C4-2B (cell line): ENCODE measurements around the gene HKDC1.

Source experiments
- ZFX ChIP-seq: fragments of 450-650 bp; IDR thresholded peaks from 2 replicates; pipeline ENCODE4 v1.6.1; 2017
- TF ChIP-seq, protein P1 (sequence below): fragments of 450-650 bp; conservative IDR thresholded peaks from 2 replicates; pipeline ENCODE4 v1.5.1; 2017; ENCODE audit warnings: mild to moderate bottlenecking

DNA sequence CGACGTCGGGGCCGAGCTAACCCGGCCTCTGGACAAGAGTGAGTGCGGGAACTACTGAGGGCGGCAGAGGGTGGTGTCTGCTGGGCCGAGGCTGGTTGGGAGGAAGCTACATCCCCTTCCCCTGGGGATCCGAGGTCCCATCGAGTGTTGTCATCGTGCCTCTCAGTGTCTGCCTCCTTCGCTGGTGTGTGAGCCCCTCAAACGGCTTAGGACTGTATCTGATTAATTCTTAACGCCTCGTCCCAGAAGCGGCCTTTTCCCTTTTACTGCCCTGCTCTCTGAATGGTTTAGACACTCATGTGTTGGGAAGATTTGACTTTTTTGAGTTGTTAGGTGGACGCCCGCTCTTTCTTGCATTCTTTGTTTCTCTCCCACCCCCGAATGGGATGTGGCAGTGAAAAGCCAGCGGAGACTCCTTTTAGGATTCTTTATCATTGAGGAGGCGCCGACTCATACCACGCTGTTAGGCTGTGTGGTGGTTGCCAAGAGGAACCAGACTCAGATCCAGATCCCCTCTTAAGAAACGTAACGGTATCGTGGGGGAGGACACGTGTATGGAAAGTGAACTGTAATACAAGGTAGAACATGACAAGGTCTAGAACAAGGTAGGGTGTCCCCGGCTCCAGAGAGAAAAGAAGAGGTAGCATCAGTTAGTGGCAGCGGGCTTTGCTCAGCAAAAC lies 39.5 kb upstream of the HKDC1 start:
- TF ChIP-seq, protein P1, sequence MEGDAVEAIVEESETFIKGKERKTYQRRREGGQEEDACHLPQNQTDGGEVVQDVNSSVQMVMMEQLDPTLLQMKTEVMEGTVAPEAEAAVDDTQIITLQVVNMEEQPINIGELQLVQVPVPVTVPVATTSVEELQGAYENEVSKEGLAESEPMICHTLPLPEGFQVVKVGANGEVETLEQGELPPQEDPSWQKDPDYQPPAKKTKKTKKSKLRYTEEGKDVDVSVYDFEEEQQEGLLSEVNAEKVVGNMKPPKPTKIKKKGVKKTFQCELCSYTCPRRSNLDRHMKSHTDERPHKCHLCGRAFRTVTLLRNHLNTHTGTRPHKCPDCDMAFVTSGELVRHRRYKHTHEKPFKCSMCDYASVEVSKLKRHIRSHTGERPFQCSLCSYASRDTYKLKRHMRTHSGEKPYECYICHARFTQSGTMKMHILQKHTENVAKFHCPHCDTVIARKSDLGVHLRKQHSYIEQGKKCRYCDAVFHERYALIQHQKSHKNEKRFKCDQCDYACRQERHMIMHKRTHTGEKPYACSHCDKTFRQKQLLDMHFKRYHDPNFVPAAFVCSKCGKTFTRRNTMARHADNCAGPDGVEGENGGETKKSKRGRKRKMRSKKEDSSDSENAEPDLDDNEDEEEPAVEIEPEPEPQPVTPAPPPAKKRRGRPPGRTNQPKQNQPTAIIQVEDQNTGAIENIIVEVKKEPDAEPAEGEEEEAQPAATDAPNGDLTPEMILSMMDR, result no peak
- no peak for TF ChIP-seq ZFX
